ENCODE data around the gene PARP11. TPM values are rescaled to one million over a fixed set of nuclear protein-coding genes. Genes with fewer than 3 reads are reported as not detected.

PARP11 gene
- total RNA-seq, 4 donors from 2014 or later: 3.9 to 10.0 (median 6.2) TPM

DNA sequence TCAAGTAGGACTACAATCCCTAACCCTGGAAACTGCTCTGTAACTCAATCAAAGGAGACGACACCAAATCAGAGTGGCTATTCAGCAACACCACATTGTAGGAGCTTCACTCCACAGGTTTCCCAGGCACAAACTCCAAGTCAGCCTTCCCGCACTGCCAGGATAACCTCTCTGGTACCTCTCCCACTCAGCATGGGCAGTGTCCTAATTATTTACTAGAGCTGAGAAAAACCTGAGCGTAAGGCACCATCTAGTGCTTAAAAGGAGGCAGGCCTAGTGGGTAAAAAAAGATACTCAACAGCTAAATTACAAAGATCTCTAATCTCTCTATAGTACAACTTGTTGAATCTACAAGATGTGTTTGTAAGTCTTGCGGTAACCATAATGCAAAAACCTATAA, 36.1 kb downstream of the PARP11 start:
- H3K4me1 ChIP-seq: no peaks in the 10 kb centered on the region
- no peak for TF ChIP-seq POLR2A (IDR thresholded peaks at IDR 0.05)
- TF ChIP-seq, protein P1, sequence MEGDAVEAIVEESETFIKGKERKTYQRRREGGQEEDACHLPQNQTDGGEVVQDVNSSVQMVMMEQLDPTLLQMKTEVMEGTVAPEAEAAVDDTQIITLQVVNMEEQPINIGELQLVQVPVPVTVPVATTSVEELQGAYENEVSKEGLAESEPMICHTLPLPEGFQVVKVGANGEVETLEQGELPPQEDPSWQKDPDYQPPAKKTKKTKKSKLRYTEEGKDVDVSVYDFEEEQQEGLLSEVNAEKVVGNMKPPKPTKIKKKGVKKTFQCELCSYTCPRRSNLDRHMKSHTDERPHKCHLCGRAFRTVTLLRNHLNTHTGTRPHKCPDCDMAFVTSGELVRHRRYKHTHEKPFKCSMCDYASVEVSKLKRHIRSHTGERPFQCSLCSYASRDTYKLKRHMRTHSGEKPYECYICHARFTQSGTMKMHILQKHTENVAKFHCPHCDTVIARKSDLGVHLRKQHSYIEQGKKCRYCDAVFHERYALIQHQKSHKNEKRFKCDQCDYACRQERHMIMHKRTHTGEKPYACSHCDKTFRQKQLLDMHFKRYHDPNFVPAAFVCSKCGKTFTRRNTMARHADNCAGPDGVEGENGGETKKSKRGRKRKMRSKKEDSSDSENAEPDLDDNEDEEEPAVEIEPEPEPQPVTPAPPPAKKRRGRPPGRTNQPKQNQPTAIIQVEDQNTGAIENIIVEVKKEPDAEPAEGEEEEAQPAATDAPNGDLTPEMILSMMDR (IDR thresholded peaks at IDR 0.05): no peak
- TF ChIP-seq EP300 (IDR thresholded peaks at IDR 0.05): no peak
- no peak for TF ChIP-seq POLR2AphosphoS5 (IDR thresholded peaks at IDR 0.05)
- H3K27me3 ChIP-seq: no peaks in the 10 kb centered on the region
- no peak for ATAC-seq
- no peak overlapping the region for H3K4me3 ChIP-seq
- H3K36me3 ChIP-seq: peaks cover 0 to 6% of the 10 kb centered on the region in 2 donors
- 92% methylated on average over 4 of the region's 4 CpGs; no CpG with 5 or more reads in 1 of the 2 donors for WGBS, 2 donors (ENCODE audit: low coverage in 1 of 2)
- H3K9me3 ChIP-seq: no peaks in the 10 kb centered on the region
- H3K27ac ChIP-seq: no peak overlapping the region

DNA sequence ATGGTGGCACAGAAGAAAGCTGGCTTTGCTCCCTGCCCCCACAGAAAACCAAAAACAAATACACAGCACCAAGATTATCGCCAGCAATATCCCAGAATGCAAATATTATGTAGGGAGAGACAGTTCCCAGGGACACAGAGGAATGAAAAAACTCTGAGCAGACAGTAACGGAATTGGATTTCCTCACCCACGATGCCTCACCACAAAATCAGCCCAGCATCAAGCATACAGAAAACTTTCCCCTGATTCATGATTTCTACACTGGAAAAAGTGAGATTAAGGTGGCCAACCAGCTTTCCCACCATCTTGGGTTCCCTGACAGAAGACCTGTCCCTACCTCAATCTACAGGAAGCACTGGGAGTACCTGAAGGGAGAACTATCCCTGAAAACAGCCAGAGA, 36.6 kb downstream of the PARP11 start:
- WGBS, 2 donors (ENCODE audit: low coverage in 1 of 2): 89% methylated on average over 3 of the region's 3 CpGs; no CpG with 5 or more reads in 1 of the 2 donors

DNA sequence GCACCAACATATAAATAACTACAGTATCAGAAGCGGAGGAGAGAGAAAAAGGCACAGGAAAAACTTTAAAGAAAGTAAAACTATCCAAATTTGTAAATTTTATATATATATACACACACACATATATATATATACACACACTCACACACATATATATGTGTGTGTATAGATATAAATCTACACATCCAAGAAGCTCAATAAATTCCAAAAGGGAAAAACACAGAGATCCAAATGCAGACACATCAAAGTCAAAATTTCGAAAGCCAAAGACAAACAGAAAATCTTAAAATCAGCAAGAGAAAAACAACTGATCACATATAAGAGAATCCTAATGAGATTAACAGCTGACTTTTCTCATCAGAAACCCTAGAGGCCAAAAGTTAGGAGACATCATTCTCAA, 37.3 kb downstream of the PARP11 start:
- Histone ChIP-seq H3K9me3 (no peaks in the 10 kb centered on the region), H3K27ac (no peak overlapping the region), H3K36me3 (peaks cover 0 to 6% of the 10 kb centered on the region in 2 donors), H3K4me3 (no peak overlapping the region), H3K27me3 (no peaks in the 10 kb centered on the region), H3K4me1 (peaks cover 0 to 3% (median 0%) of the 10 kb centered on the region in 3 donors)
- TF ChIP-seq POLR2AphosphoS5 (IDR thresholded peaks at IDR 0.05) (no peak), POLR2A (IDR thresholded peaks at IDR 0.05) (no peak), EP300 (IDR thresholded peaks at IDR 0.05) (no peak)
- TF ChIP-seq, protein P1 (IDR thresholded peaks at IDR 0.05): no peak
- 88 to 93% methylated on average over 2 of the region's 2 CpGs for WGBS, 2 donors (ENCODE audit: low coverage in 1 of 2)
- ATAC-seq: no peak

More for the DNA sequence above, 36.6 kb downstream of the PARP11 start:
- peaks cover 0 to 6% of the 10 kb centered on the region in 2 donors for H3K36me3 ChIP-seq
- H3K27ac ChIP-seq: no peak overlapping the region
- no peaks in the 10 kb centered on the region for H3K27me3 ChIP-seq
- no peaks in the 10 kb centered on the region for H3K9me3 ChIP-seq
- no peaks in the 10 kb centered on the region for H3K4me1 ChIP-seq
- TF ChIP-seq POLR2AphosphoS5 (IDR thresholded peaks at IDR 0.05) (no peak), POLR2A (IDR thresholded peaks at IDR 0.05) (no peak), EP300 (IDR thresholded peaks at IDR 0.05) (no peak)
- TF ChIP-seq, protein P1 (IDR thresholded peaks at IDR 0.05): no peak
- no peak for ATAC-seq
- no peak overlapping the region for H3K4me3 ChIP-seq

DNA sequence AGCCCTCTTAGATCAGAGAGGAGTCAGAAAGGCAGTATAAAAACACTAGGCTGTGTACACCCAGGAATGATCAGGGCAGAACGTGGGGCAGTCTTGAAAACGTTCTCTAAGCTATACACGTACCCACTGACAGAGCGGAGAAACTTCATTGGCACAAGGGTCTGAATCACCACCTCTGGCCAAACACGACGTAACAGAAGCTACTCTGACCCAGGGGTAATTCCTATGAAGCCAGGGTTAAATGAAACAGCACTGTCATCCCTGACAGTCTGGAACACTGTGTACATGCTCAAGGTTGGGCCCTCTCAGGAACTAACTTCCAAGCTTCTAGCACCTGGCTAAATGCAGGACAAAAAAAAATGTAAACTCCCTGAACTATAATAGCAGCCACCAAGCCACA, 38.4 kb downstream of the PARP11 start:
- no peaks in the 10 kb centered on the region for H3K27me3 ChIP-seq
- H3K27ac ChIP-seq: no peak overlapping the region
- peaks cover 0 to 6% of the 10 kb centered on the region in 2 donors for H3K36me3 ChIP-seq
- no peaks in the 10 kb centered on the region for H3K9me3 ChIP-seq
- no peak for ATAC-seq
- H3K4me1 ChIP-seq: peaks cover 0 to 3% (median 0%) of the 10 kb centered on the region in 3 donors
- H3K4me3 ChIP-seq: no peak overlapping the region
- no peak for TF ChIP-seq EP300 (IDR thresholded peaks at IDR 0.05)
- TF ChIP-seq POLR2AphosphoS5 (IDR thresholded peaks at IDR 0.05): no peak
- no peak for TF ChIP-seq POLR2A (IDR thresholded peaks at IDR 0.05)
- TF ChIP-seq, protein P1 (IDR thresholded peaks at IDR 0.05): no peak
- 20 to 85% methylated on average over 1 to 6 of the region's 6 CpGs for WGBS, 2 donors (ENCODE audit: low coverage in 1 of 2)

DNA sequence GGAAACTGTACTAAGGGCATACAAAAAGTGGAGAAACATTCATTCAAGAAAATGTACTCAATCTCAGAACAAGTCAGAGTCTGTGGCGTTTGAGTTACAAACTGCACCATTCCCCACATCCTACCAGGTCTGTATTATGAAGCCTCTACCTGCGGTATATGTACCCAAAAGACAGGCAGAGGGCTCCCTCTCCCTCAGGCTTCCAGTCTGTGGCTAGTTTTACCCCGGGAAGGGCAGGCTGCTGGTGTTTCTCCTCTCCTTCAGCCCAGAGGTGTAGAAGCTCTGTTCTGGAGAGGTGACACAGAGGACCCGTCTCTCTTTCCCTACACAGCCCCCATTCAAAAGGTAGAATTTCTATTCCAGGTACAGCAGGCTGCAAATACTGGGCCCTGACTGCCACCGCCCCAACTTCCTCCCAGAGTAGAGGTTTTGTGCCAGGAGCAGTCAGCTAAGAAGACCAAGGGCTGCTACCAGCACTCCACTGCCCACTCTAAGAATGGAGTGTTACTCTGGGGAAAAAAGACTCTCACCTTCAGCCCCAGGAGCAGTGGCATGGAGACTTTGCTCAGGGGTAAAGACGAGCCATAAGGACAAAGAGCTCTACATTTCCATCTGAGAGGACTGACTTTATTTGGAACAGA, 39.4 kb downstream of the PARP11 start:
- Histone ChIP-seq H3K27me3 (no peaks in the 10 kb centered on the region), H3K9me3 (no peaks in the 10 kb centered on the region), H3K4me1 (peaks cover 0 to 3% (median 0%) of the 10 kb centered on the region in 3 donors), H3K4me3 (no peak overlapping the region), H3K27ac (no peak overlapping the region), H3K36me3 (peaks cover 0 to 14% of the 10 kb centered on the region in 2 donors)
- ATAC-seq: no peak
- 81 to 94% methylated on average over 3 to 4 of the region's 6 CpGs for WGBS, 2 donors (ENCODE audit: low coverage in 1 of 2)
- no peak for TF ChIP-seq POLR2AphosphoS5 (IDR thresholded peaks at IDR 0.05)
- TF ChIP-seq EP300 (IDR thresholded peaks at IDR 0.05): no peak
- TF ChIP-seq, protein P1 (IDR thresholded peaks at IDR 0.05): no peak
- TF ChIP-seq POLR2A (IDR thresholded peaks at IDR 0.05): no peak

Data from gastroesophageal sphincter (tissue), 4 donors.